RWPE2 (cell line): Measurements from ENCODE around the gene IDUA.

Experiments
- ATAC-seq: fragments of 200-7000 bp; cut with Tn5 transposase; 3 replicates; pipeline ENCODE4 v1.9.1; 2021; ENCODE audit warnings: low read depth
- DNase-seq: peaks from one replicate; pipeline ENCODE4 v3.0.0-alpha.2; 2020; ENCODE audit warnings: low spot score
- H3K27ac ChIP-seq: fragments of 450-650 bp; 2 replicates; pipeline ENCODE4 v1.5.1; 2017; ENCODE audit warnings: mild to moderate bottlenecking; ENCODE audit not compliant: poor library complexity, severe bottlenecking
- H3K27me3 ChIP-seq: fragments of 250-450 bp; sonication (Bioruptor Pico); 2 replicates; pipeline ENCODE4 v1.5.1; 2021; ENCODE audit warnings: mild to moderate bottlenecking, moderate library complexity; ENCODE audit not compliant: insufficient read depth, poor library complexity, severe bottlenecking
- H3K36me3 ChIP-seq: fragments of 250-450 bp; sonication (Bioruptor Pico); 2 replicates; pipeline ENCODE4 v1.5.1; 2020; ENCODE audit warnings: low read depth, mild to moderate bottlenecking, moderate library complexity
- H3K4me1 ChIP-seq: fragments of 250-450 bp; sonication (Bioruptor Pico); 2 replicates; pipeline ENCODE4 v1.5.1; 2021; ENCODE audit warnings: mild to moderate bottlenecking, moderate library complexity; ENCODE audit not compliant: insufficient read depth, poor library complexity, severe bottlenecking
- H3K4me3 ChIP-seq: fragments of 250-450 bp; sonication (Bioruptor Pico); 2 replicates; pipeline ENCODE4 v1.5.1; 2021; ENCODE audit warnings: mild to moderate bottlenecking, moderate library complexity; ENCODE audit not compliant: severe bottlenecking
- H3K9me3 ChIP-seq: fragments of 250-450 bp; sonication (Bioruptor Pico); 2 replicates; pipeline ENCODE4 v1.5.1; 2021; ENCODE audit warnings: mild to moderate bottlenecking, moderate library complexity; ENCODE audit not compliant: severe bottlenecking
- TF ChIP-seq, protein P1 (sequence below): fragments of 450-650 bp; IDR thresholded peaks from one replicate; pipeline ENCODE4 v1.5.1; 2017; ENCODE audit warnings: mild to moderate bottlenecking, moderate library complexity; ENCODE audit not compliant: poor library complexity, severe bottlenecking

Gene IDUA

DNA sequence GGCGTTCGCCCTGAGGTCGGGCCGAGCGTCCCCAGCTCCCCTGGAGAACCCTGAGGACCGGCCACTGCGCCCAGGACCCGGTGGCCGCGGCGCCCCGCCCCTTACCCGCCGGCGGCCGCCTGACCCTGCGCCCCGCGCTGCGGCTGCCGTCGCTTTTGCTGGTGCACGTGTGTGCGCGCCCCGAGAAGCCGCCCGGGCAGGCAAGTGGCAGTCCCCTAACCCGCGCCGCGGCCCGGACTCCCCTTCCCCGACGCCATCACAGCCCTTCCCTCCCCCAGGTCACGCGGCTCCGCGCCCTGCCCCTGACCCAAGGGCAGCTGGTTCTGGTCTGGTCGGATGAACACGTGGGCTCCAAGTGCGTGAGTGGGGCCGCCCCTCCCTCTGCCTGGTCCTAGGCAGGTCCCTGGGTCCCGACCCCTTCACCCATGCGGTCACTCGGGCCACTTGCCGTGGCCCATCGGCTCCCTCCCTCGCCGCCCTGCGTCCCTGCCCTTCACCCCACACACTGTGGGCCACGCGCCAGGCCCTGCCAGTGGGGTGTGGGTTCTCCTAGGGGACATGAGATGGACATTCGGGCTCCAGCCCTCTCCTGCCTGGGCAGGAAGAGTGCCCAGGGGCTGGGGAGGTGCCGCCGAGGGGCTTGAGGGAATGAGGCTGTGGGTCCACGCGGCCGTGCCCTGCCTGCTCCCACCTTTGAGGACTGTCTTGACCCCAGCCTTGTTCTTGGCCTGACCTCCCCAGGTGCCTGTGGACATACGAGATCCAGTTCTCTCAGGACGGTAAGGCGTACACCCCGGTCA, 16.6 kb downstream of the IDUA start:
- no peak overlapping the region for H3K27ac ChIP-seq
- peaks cover 74% of the 10 kb centered on the region for H3K27me3 ChIP-seq
- DNase-seq, result no peak
- no peaks in the 10 kb centered on the region for H3K9me3 ChIP-seq
- ATAC-seq, result no peak
- no peaks in the 10 kb centered on the region for H3K36me3 ChIP-seq
- H3K4me3 ChIP-seq, result no peak overlapping the region
- TF ChIP-seq, protein P1, sequence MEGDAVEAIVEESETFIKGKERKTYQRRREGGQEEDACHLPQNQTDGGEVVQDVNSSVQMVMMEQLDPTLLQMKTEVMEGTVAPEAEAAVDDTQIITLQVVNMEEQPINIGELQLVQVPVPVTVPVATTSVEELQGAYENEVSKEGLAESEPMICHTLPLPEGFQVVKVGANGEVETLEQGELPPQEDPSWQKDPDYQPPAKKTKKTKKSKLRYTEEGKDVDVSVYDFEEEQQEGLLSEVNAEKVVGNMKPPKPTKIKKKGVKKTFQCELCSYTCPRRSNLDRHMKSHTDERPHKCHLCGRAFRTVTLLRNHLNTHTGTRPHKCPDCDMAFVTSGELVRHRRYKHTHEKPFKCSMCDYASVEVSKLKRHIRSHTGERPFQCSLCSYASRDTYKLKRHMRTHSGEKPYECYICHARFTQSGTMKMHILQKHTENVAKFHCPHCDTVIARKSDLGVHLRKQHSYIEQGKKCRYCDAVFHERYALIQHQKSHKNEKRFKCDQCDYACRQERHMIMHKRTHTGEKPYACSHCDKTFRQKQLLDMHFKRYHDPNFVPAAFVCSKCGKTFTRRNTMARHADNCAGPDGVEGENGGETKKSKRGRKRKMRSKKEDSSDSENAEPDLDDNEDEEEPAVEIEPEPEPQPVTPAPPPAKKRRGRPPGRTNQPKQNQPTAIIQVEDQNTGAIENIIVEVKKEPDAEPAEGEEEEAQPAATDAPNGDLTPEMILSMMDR, result no peak
- H3K4me1 ChIP-seq, result no peaks in the 10 kb centered on the region

DNA sequence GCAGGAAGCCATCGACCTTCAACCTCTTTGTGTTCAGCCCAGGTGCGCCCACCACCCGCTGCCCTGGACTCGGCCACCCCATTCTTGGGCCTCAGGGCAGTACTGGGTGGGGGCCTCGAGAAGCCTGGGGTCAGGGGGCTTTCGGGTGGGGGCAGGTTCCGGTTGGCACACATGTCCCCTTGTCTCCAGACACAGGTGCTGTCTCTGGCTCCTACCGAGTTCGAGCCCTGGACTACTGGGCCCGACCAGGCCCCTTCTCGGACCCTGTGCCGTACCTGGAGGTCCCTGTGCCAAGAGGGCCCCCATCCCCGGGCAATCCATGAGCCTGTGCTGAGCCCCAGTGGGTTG, 17.2 kb downstream of the IDUA start:
- H3K4me3 ChIP-seq, result no peak overlapping the region
- no peak for ATAC-seq
- TF ChIP-seq, protein P1, result no peak
- H3K4me1 ChIP-seq, result no peaks in the 10 kb centered on the region
- no peaks in the 10 kb centered on the region for H3K36me3 ChIP-seq
- H3K27me3 ChIP-seq, result peaks cover 74% of the 10 kb centered on the region
- no peaks in the 10 kb centered on the region for H3K9me3 ChIP-seq
- no peak for DNase-seq
- no peak overlapping the region for H3K27ac ChIP-seq

DNA sequence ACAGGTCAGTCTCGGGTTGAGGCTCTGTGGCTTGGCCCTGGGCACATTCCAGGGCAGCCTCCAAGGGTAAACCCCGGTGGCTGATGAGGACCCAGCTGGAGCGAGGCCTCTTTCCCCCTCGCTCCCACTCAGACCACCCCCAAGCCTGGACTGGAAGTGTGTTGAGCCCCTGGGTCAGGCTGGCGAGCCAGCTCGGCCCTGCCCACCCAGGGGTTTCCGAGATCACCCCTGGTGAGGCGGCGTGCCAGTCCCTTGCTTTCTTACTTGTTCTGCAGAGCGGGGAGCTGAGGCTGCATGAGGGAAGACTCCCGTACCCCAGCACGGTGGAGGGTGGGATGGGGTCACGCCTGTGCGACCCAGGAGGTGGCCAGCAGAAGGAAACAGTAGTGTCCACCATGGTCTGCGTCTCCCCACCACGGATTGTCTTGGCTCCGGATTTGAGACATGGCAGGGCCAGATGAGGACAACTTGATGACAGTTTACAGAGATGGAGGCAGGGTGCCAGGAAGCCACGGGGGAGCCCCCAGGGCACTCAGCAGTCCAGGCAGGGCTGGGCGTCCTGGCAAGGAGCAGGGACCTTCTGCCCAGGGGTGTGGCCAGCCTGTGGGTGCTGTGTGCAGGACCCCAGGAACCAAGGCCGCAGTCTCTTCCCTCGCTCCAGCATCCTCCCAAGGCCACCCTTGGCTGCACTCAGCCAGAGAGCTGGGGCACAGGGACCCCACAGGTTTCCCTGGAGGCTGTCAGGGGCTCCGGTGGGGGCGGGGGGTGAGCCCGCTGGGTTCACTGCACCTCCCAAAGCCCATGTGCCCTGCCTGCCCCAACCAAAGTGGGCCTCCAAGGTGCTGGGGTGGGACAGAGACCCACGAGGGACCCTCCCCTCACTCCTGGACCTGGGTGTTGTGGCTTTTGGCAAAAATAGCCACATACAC, 18.0 kb downstream of the IDUA start:
- no peak for DNase-seq
- no peaks in the 10 kb centered on the region for H3K36me3 ChIP-seq
- ATAC-seq, result no peak
- no peak overlapping the region for H3K4me3 ChIP-seq
- TF ChIP-seq, protein P1, result no peak
- no peaks in the 10 kb centered on the region for H3K4me1 ChIP-seq
- H3K27me3 ChIP-seq, result peaks cover 73% of the 10 kb centered on the region
- H3K27ac ChIP-seq, result no peak overlapping the region
- H3K9me3 ChIP-seq, result no peaks in the 10 kb centered on the region

DNA sequence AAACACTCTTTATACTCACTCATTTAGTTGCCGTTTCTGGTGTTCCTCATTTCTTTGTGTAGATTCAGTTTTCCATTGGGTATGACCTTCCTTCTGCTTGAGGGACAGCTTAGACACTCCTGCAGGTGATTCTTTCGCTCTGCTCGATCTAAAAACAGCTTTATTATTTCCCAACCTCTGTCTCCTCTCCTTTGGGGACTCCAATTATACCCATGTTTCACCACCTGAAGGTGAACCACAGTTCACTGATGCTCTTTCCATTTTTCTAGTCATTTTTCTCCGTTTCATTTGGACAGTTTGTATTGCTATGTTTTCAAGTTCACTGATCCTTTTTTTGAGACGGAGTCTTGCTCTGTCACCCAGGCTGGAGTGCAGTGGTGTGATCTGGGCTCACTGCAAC, 20.0 kb downstream of the IDUA start:
- H3K9me3 ChIP-seq, result no peaks in the 10 kb centered on the region
- no peak overlapping the region for H3K27ac ChIP-seq
- H3K36me3 ChIP-seq, result no peaks in the 10 kb centered on the region
- H3K4me1 ChIP-seq, result peaks cover 5% of the 10 kb centered on the region
- H3K27me3 ChIP-seq, result peaks cover 55% of the 10 kb centered on the region
- H3K4me3 ChIP-seq, result no peak overlapping the region
- DNase-seq (no peak), ATAC-seq (no peak)
- TF ChIP-seq, protein P1, result no peak
